Measurements from ENCODE around the gene AP2A2.

Gene AP2A2

GRCh38 chr11:945986-946385 is 20.3 kb downstream of the AP2A2 start:
- no peak overlapping the region for H3K4me3 ChIP-seq (ENCODE audit: control insufficient read depth, low read depth, low read length)
- DNase-seq (ENCODE audit: low read depth) = no peak

DNA sequence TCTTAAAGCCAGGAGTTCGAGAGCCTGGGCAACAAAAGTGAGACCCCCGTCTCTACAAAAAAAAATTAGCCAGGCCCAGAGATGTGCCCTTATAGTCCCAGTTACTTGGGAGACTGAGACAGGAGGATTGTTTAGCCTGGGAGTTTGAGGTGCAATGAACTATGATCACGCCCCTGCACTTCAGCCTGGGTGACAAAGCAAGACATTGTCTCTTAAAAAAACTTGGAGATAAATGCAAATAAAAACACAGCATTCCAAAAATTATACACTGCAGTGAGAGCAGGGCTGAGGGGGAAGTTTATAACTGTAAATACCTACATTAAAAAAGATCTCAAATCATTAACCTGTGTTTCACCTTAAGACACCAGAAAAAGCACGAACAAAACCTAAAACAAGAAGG is 22.1 kb downstream of the AP2A2 start:
- TF ChIP-seq, protein P1, sequence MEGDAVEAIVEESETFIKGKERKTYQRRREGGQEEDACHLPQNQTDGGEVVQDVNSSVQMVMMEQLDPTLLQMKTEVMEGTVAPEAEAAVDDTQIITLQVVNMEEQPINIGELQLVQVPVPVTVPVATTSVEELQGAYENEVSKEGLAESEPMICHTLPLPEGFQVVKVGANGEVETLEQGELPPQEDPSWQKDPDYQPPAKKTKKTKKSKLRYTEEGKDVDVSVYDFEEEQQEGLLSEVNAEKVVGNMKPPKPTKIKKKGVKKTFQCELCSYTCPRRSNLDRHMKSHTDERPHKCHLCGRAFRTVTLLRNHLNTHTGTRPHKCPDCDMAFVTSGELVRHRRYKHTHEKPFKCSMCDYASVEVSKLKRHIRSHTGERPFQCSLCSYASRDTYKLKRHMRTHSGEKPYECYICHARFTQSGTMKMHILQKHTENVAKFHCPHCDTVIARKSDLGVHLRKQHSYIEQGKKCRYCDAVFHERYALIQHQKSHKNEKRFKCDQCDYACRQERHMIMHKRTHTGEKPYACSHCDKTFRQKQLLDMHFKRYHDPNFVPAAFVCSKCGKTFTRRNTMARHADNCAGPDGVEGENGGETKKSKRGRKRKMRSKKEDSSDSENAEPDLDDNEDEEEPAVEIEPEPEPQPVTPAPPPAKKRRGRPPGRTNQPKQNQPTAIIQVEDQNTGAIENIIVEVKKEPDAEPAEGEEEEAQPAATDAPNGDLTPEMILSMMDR (conservative IDR thresholded peaks at IDR 0.05; ENCODE audit: control insufficient read depth, insufficient read depth, low read depth, low read length) = no peak
- no peak overlapping the region for H3K4me3 ChIP-seq (ENCODE audit: control insufficient read depth, low read depth, low read length)
- DNase-seq (ENCODE audit: low read depth) = no peak

More at GRCh38 chr11:945986-946385, 20.3 kb downstream of the AP2A2 start:
- TF ChIP-seq, protein P1 (conservative IDR thresholded peaks at IDR 0.05; ENCODE audit: control insufficient read depth, insufficient read depth, low read depth, low read length) = no peak

GRCh38 chr11:951507-951906 is 25.8 kb downstream of the AP2A2 start:
- no peak for DNase-seq (ENCODE audit: low read depth)
- TF ChIP-seq, protein P1 (conservative IDR thresholded peaks at IDR 0.05; ENCODE audit: control insufficient read depth, insufficient read depth, low read depth, low read length) = no peak
- no peak overlapping the region for H3K4me3 ChIP-seq (ENCODE audit: control insufficient read depth, low read depth, low read length)

GRCh38 chr11:952406-953385 is 27.0 kb downstream of the AP2A2 start:
- peak; percentile 37 for DNase-seq (ENCODE audit: low read depth)

DNA sequence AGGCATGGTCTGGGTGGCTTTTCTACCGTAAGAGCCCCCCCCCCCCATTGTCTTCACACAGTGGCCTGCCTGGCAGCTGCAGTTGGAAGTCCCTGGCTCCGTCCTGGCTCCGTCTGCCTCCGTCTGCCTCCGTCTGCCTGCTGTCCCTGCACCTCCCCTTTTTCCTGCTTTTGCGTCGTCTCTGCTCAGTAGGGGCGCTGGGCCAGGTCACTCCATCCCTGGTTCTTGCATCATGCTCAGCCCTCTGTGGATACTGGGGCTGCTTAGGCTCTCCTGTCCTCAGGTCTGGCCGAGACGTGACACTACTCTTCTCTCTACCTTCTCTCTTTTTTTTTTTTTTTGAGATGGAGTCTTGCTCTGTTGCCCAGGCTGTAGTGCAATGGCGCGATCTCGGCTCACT is 27.8 kb downstream of the AP2A2 start:
- DNase-seq (ENCODE audit: low read depth) = no peak
- no peak overlapping the region for H3K4me3 ChIP-seq (ENCODE audit: control insufficient read depth, low read depth, low read length)
- TF ChIP-seq, protein P1 (conservative IDR thresholded peaks at IDR 0.05; ENCODE audit: control insufficient read depth, insufficient read depth, low read depth, low read length) = no peak

More at GRCh38 chr11:952406-953385, 27.0 kb downstream of the AP2A2 start:
- H3K4me3 ChIP-seq (ENCODE audit: control insufficient read depth, low read depth, low read length) = no peak overlapping the region
- TF ChIP-seq, protein P1 (conservative IDR thresholded peaks at IDR 0.05; ENCODE audit: control insufficient read depth, insufficient read depth, low read depth, low read length) = no peak

- H3K4me3 ChIP-seq (ENCODE audit: control insufficient read depth, low read depth, low read length) = no peak overlapping the region
- DNase-seq (ENCODE audit: low read depth) = no peak
- TF ChIP-seq, protein P1 (conservative IDR thresholded peaks at IDR 0.05; ENCODE audit: control insufficient read depth, insufficient read depth, low read depth, low read length) = no peak
Measured at GRCh38 chr11:954392-955153, 28.9 kb downstream of the AP2A2 start.
